ENCODE results near the gene CAVIN3.
A peak's percentile ranks its signal among the peaks of the same experiment; 100 is the strongest.

Gene CAVIN3

GRCh38 chr11:6353367-6353987, 33.2 kb upstream of the CAVIN3 start:
- TF ChIP-seq TSHZ2 (CRISPR knock-in tag; IDR thresholded peaks at IDR 0.05): no peak
- TF ChIP-seq ISL1 (CRISPR knock-in tag; IDR thresholded peaks at IDR 0.05): no peak
- TF ChIP-seq BACH2 (CRISPR knock-in tag; IDR thresholded peaks at IDR 0.05; ENCODE audit: borderline replicate concordance): no peak
- no peak for TF ChIP-seq ZC3H10 (CRISPR knock-in tag; IDR thresholded peaks at IDR 0.05)
- no peak for TF ChIP-seq ESRRG (CRISPR knock-in tag; IDR thresholded peaks at IDR 0.05)
- TF ChIP-seq CSRNP3 (CRISPR knock-in tag; IDR thresholded peaks at IDR 0.05): no peak
- TF ChIP-seq CREB5 (CRISPR knock-in tag; IDR thresholded peaks at IDR 0.05; ENCODE audit: low read depth): no peak
- no peak for TF ChIP-seq SNAI2 (CRISPR knock-in tag; IDR thresholded peaks at IDR 0.05)
- ATAC-seq: peak; percentile 82

- TF ChIP-seq ZNF70 (CRISPR knock-in tag; IDR thresholded peaks at IDR 0.05): no peak
- no peak for TF ChIP-seq GLIS3 (CRISPR knock-in tag; IDR thresholded peaks at IDR 0.05)
- TF ChIP-seq OSR1 (CRISPR knock-in tag; IDR thresholded peaks at IDR 0.05): no peak
- TF ChIP-seq CSRNP3 (CRISPR knock-in tag; IDR thresholded peaks at IDR 0.05): no peak
- TF ChIP-seq ARNTL (CRISPR knock-in tag; IDR thresholded peaks at IDR 0.05; ENCODE audit: borderline replicate concordance, low read depth): no peak
- TF ChIP-seq ZFP3 (CRISPR knock-in tag; IDR thresholded peaks at IDR 0.05): no peak
- no peak for TF ChIP-seq SNAI2 (CRISPR knock-in tag; IDR thresholded peaks at IDR 0.05)
- no peak for TF ChIP-seq ZNF565 (CRISPR knock-in tag; conservative IDR thresholded peaks at IDR 0.05; ENCODE audit: low read depth)
- TF ChIP-seq RARB (CRISPR knock-in tag; IDR thresholded peaks at IDR 0.05): no peak
- TF ChIP-seq PATZ1 (CRISPR knock-in tag; IDR thresholded peaks at IDR 0.05; ENCODE audit: borderline replicate concordance): no peak
- no peak for TF ChIP-seq ZNF8 (CRISPR knock-in tag; IDR thresholded peaks at IDR 0.05)
- TF ChIP-seq ISL1 (CRISPR knock-in tag; IDR thresholded peaks at IDR 0.05): no peak
- no peak for TF ChIP-seq POU6F1 (CRISPR knock-in tag; IDR thresholded peaks at IDR 0.05; ENCODE audit: borderline replicate concordance, low read depth)
- no peak for TF ChIP-seq ZC3H10 (CRISPR knock-in tag; IDR thresholded peaks at IDR 0.05)
- no peak for TF ChIP-seq BACH2 (CRISPR knock-in tag; IDR thresholded peaks at IDR 0.05; ENCODE audit: borderline replicate concordance)
- no peak for TF ChIP-seq CREB5 (CRISPR knock-in tag; IDR thresholded peaks at IDR 0.05; ENCODE audit: low read depth)
- no peak for TF ChIP-seq TCF4 (CRISPR knock-in tag; IDR thresholded peaks at IDR 0.05; ENCODE audit: borderline replicate concordance)
- TF ChIP-seq PPARA (CRISPR knock-in tag; IDR thresholded peaks at IDR 0.05; ENCODE audit: borderline replicate concordance): no peak
- ATAC-seq: no peak
Observed at GRCh38 chr11:6351782-6352382, 31.6 kb upstream of the CAVIN3 start.

Measured in SK-N-SH treated with all-trans-retinoic acid at 6 μM for 48 hours (cell line).